ENCODE measurements around the gene AP4S1.

Gene AP4S1

DNA sequence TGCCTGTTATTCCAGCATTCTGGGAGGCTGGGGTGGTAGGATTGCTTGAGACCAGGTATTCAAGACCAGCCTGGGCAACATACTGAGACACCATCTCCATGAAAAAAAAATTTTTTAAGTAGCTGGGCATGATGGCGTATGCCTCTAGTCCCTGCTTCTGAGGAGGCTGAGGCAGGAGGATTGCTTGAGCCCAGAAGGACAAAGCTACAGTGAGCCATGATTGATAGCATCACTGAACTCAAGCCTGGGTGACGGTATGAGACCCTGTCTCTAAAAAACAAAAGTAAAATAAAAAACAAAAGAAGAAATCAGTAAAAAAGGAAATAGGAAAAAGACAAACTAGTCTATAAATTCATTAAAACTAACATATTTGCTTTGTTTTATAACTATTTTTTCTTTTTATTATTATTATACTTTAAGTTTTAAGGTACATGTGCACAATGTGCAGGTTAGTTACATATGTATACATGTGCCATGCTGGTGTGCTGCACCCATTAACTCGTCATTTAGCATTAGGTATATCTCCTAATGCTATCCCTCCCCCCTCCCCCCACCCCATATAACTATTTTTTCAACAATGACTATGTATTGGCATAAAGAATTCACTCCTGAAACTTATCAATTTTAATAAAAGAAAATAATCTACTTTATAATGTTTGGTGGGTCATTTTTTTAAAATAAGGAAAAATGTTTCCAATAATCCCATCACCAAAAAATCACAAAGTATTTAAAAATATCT lies 15.4 kb upstream of the AP4S1 start:
- no peak overlapping the region for H3K4me3 ChIP-seq (ENCODE audit: low read length)
- H3K4me1 ChIP-seq (ENCODE audit: control insufficient read depth, insufficient read depth, low read length), result no peaks in the 10 kb centered on the region
- H3K9ac ChIP-seq (ENCODE audit: low read depth, low read length), result no peak overlapping the region
- no peak overlapping the region for H3K4me2 ChIP-seq (ENCODE audit: low read length)
- no peaks in the 10 kb centered on the region for H3K9me3 ChIP-seq (replicated peaks; ENCODE audit: low read length)
- no peaks in the 10 kb centered on the region for H3K27me3 ChIP-seq (ENCODE audit: control insufficient read depth, insufficient read depth, low read length)
- peaks cover 3% of the 10 kb centered on the region for H3K36me3 ChIP-seq (ENCODE audit: insufficient read depth, low read length)

DNA sequence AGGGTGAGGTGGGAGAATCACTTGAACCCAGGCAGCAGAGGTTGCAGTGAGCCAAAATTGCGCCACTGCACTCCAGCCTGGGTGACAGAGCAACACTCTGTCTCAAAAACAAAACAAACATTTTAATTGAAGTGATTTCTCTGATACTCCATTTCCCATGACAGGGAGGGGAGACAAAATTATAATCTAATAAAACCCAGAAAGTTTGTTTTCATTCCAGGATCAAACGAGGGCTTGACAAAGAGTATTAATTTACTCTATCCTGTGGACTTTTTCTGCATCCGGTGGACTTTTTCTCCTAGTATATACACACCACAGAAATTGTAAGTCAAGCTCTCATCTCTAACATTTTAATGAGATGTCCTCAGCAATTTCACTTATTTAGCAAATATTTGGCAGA lies 14.5 kb upstream of the AP4S1 start:
- no peaks in the 10 kb centered on the region for H3K4me1 ChIP-seq (ENCODE audit: control insufficient read depth, insufficient read depth, low read length)
- no peak overlapping the region for H3K4me3 ChIP-seq (ENCODE audit: low read length)
- H3K27me3 ChIP-seq (ENCODE audit: control insufficient read depth, insufficient read depth, low read length), result no peaks in the 10 kb centered on the region
- no peak overlapping the region for H3K4me2 ChIP-seq (ENCODE audit: low read length)
- H3K9me3 ChIP-seq (replicated peaks; ENCODE audit: low read length), result no peaks in the 10 kb centered on the region
- H3K36me3 ChIP-seq (ENCODE audit: insufficient read depth, low read length), result no peaks in the 10 kb centered on the region
- no peak overlapping the region for H3K9ac ChIP-seq (ENCODE audit: low read depth, low read length)

DNA sequence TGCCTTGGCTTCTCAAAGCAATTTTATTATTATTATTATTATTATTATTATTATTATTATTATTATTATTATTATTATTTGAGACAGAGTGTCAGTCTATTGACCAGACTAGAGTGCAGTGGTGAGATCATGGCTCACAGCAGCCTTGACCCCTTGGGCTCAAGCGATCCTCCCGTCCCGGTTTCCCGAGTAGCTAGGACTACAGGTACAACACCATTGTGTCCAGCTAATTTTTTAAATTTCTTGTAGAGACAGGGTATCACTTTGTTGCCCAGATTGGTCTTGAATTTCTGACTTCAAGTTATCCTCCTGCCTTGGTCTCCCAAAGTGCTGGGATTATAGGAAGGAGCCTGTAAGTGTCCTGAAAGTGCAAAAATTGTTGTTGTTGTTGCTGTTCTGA lies 11.6 kb upstream of the AP4S1 start:
- no peaks in the 10 kb centered on the region for H3K9me3 ChIP-seq (replicated peaks; ENCODE audit: low read length)
- peaks cover 6% of the 10 kb centered on the region for H3K36me3 ChIP-seq (ENCODE audit: insufficient read depth, low read length)
- H3K4me1 ChIP-seq (ENCODE audit: control insufficient read depth, insufficient read depth, low read length), result no peaks in the 10 kb centered on the region
- H3K4me3 ChIP-seq (ENCODE audit: low read length), result no peak overlapping the region
- no peak overlapping the region for H3K9ac ChIP-seq (ENCODE audit: low read depth, low read length)
- H3K27me3 ChIP-seq (ENCODE audit: control insufficient read depth, insufficient read depth, low read length), result no peaks in the 10 kb centered on the region
- H3K4me2 ChIP-seq (ENCODE audit: low read length), result no peak overlapping the region

DNA sequence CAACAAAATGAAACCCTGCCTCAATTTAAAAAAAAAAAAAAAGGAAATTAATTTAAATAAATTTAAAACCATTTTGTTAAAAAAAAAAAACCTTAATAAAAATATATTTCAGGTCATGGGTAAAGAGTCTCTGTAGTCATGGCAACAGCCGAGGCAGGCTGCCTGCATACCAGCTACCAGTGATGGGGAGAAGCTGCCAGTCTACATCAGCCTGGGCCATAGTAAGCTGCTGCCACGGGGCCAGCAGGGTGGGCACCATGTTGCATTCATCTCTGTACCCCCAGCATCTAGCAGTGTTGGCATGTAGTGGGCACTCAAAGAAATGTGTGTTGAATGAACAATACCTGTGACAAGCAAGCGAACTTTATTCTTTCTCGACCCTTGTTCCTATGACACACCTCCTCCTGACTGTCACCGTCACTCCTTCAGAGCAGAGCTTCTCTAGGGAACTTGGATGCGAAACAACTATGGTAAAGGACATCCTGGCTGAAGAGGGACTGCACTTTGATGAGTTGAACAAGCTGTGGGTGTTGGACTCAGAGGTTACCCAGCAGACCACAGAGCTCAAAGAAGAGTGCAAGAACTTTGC lies 7.3 kb upstream of the AP4S1 start:
- Histone ChIP-seq H3K27me3 (ENCODE audit: control insufficient read depth, insufficient read depth, low read length) (no peaks in the 10 kb centered on the region), H3K36me3 (ENCODE audit: insufficient read depth, low read length) (peaks cover 9% of the 10 kb centered on the region), H3K9ac (ENCODE audit: low read depth, low read length) (no peak overlapping the region), H3K9me3 (replicated peaks; ENCODE audit: low read length) (no peaks in the 10 kb centered on the region), H3K4me1 (ENCODE audit: control insufficient read depth, insufficient read depth, low read length) (no peaks in the 10 kb centered on the region), H3K4me2 (ENCODE audit: low read length) (no peak overlapping the region), H3K4me3 (ENCODE audit: low read length) (no peak overlapping the region)

DNA sequence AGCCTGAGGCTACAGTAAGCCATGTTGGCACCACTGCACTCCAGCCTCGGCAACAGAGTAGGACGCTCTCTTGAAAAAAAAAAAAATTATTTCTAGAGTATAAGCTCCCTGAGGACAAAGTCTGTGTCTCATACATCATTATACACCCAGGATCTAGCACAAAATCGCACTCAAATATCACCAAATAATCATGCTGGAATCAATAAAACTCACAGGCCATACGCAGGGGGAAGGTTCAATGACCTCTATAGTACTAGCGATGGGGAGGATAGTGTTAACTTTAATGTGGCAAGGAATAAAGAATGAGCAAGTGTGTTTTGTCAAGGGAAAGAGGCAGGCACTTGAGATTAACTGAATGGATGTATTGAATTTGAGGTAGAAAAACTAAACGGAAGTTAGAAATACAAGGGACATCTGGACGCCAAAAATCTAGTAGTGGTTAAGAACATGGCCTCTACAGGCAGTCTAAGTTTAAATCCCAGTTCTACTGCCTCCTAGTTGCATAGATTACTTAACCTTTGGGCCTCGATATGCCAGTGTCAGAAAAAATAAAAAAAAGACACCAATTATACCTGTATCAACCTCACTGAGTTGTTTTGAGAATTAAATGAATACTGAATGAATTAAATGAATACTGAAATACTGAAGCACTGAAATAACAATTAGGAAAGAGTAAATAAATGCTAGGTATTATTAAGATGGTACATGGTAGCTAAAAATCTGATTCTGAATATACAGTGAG lies 4.4 kb upstream of the AP4S1 start:
- no peak overlapping the region for H3K9ac ChIP-seq (ENCODE audit: low read depth, low read length)
- no peaks in the 10 kb centered on the region for H3K27me3 ChIP-seq (ENCODE audit: control insufficient read depth, insufficient read depth, low read length)
- H3K4me3 ChIP-seq (ENCODE audit: low read length), result no peak overlapping the region
- H3K36me3 ChIP-seq (ENCODE audit: insufficient read depth, low read length), result peaks cover 9% of the 10 kb centered on the region
- H3K4me2 ChIP-seq (ENCODE audit: low read length), result no peak overlapping the region
- H3K9me3 ChIP-seq (replicated peaks; ENCODE audit: low read length), result no peaks in the 10 kb centered on the region
- peaks cover 15% of the 10 kb centered on the region for H3K4me1 ChIP-seq (ENCODE audit: control insufficient read depth, insufficient read depth, low read length)

DNA sequence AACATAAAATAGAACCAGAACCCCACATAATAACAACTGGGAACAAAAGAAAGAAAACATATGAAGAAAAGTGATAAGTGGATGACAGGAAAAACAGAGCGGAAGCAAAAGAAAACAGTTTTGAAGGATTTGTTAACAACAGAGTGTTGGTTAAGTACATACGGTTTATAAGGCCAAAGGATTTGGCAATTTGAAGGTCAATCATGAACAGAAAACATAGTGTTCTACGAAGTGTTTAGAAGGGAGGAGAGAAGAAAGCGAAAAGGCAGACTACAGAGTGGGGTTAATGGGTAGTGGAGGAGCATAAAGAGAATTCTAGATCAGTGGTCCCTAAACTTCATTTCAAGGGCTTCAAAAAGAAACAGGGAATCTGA lies 3.9 kb upstream of the AP4S1 start:
- no peaks in the 10 kb centered on the region for H3K9me3 ChIP-seq (replicated peaks; ENCODE audit: low read length)
- no peaks in the 10 kb centered on the region for H3K27me3 ChIP-seq (ENCODE audit: control insufficient read depth, insufficient read depth, low read length)
- H3K4me2 ChIP-seq (ENCODE audit: low read length), result no peak overlapping the region
- H3K4me1 ChIP-seq (ENCODE audit: control insufficient read depth, insufficient read depth, low read length), result peaks cover 15% of the 10 kb centered on the region
- no peak overlapping the region for H3K4me3 ChIP-seq (ENCODE audit: low read length)
- no peak overlapping the region for H3K9ac ChIP-seq (ENCODE audit: low read depth, low read length)
- peaks cover 9% of the 10 kb centered on the region for H3K36me3 ChIP-seq (ENCODE audit: insufficient read depth, low read length)

DNA sequence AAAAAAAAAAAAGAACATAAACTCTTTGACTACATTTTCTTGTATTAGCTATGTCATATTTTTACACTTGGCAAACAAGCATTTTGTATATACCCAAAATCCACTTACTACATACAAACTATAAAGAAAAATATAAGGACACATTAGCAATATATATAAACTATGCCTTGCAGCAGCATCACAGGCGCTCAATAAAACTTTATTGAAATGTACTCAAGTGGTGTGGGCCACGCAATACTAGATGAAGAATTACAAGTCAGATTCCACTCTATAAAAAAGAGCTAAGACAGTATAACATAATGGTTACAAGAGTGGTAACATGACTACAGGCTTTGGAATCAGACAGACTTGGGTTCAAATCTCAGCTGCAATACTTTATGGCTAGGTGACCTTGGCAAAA lies 3.1 kb upstream of the AP4S1 start:
- peaks cover 9% of the 10 kb centered on the region for H3K36me3 ChIP-seq (ENCODE audit: insufficient read depth, low read length)
- no peak overlapping the region for H3K4me3 ChIP-seq (ENCODE audit: low read length)
- H3K4me1 ChIP-seq (ENCODE audit: control insufficient read depth, insufficient read depth, low read length), result peaks cover 15% of the 10 kb centered on the region
- no peak overlapping the region for H3K4me2 ChIP-seq (ENCODE audit: low read length)
- H3K27me3 ChIP-seq (ENCODE audit: control insufficient read depth, insufficient read depth, low read length), result no peaks in the 10 kb centered on the region
- no peaks in the 10 kb centered on the region for H3K9me3 ChIP-seq (replicated peaks; ENCODE audit: low read length)
- H3K9ac ChIP-seq (ENCODE audit: low read depth, low read length), result no peak overlapping the region

DNA sequence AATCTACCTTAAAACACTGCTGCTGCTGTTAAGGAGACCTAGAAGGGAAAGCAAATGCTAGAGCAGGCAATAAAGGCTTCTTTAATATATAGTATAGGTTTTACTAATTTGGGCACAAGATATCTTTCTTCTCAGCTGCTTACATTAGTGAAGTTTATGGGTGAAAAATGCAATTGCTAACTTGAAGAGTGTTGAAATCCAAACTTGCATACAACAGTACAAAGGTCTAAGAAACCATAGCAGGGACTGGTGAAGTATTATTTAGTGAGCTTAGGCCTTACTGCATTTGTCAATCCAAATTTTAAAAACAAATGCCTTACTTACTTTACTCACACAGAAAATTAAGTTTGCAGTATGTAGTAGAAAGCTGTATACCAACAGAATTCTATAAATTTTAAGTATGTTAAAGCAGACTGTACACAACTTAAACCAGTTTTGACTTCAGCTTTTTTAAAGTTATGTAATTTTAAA lies 1.4 kb upstream of the AP4S1 start:
- H3K36me3 ChIP-seq (ENCODE audit: insufficient read depth, low read length), result peaks cover 3% of the 10 kb centered on the region
- no peaks in the 10 kb centered on the region for H3K9me3 ChIP-seq (replicated peaks; ENCODE audit: low read length)
- peak overlapping the region; percentile 99 for H3K4me3 ChIP-seq (ENCODE audit: low read length)
- peak overlapping the region; percentile 84 for H3K4me2 ChIP-seq (ENCODE audit: low read length)
- H3K9ac ChIP-seq (ENCODE audit: low read depth, low read length), result peak overlapping the region; percentile 90
- H3K4me1 ChIP-seq (ENCODE audit: control insufficient read depth, insufficient read depth, low read length), result peaks cover 15% of the 10 kb centered on the region
- no peaks in the 10 kb centered on the region for H3K27me3 ChIP-seq (ENCODE audit: control insufficient read depth, insufficient read depth, low read length)

DNA sequence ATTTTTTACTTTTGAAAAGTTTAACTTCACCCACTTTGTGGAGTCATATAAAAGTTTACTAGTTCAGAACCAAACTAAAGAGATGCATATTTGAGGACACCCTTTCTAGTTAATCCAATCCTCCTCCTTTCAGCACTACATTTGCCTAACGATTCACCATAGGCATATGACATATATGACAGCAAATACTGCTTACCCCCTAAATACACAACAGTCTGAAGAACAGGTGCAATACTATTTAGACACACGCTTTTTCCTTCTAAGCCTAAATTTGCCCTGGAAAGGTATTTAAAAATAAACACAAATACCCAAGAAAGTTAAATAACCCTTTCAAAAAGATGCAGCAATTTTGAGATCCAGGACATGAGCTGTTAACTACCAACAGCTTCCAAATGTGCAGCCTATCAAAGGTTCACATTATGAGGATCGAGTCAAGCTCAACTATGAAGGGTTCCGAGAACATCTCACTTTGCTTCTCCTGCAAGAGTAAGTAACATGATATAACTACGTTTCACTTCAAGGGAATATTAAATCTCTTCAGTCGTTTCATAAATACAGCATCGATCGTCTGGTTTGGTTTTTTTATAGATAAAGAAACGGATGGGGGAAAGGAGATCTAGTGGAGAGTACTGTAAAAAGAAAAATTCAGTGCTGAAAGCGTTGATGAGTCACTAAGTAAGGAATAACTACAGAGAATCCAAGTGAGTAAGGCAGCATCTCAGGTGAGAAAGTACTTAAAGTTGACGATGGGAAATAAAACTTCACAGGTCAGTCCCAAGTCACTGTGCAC lies 677 bp upstream of the AP4S1 start:
- Histone ChIP-seq H3K4me1 (ENCODE audit: control insufficient read depth, insufficient read depth, low read length) (peaks cover 15% of the 10 kb centered on the region), H3K9me3 (replicated peaks; ENCODE audit: low read length) (no peaks in the 10 kb centered on the region), H3K36me3 (ENCODE audit: insufficient read depth, low read length) (peaks cover 3% of the 10 kb centered on the region)

DNA sequence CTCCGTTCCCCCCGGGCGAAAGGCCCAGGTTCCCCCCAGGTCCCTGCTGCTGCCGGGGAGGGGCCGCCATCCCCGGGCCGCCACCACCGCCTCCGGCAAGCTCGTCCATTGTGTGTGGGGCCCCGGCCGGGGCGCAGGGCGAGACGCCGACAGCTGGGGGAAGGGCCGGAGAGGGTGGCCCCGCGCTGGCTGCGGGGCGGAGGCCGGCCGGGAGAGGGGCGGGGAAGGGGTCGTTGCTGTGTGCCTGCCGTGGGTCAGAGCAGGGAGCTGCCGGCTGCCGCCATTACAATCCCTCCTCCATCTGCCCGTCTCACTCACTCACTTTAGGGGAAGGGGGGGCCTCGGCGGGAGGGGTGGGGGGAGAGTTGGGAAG lies 614 bp downstream of the AP4S1 start, which contains the start of gene STRN3:
Gene STRN3 (minus strand): TSS at position 303 of the 373 bp plus-strand sequence. CDS start 194 bp downstream, at position 109.
- H3K9ac ChIP-seq (ENCODE audit: low read depth, low read length), result peak within 1 kb of the TSS; percentile 90
- H3K27me3 ChIP-seq (ENCODE audit: control insufficient read depth, insufficient read depth, low read length), result no peaks in the 10 kb centered on the region
- H3K36me3 ChIP-seq (ENCODE audit: insufficient read depth, low read length), result no peaks in the 10 kb centered on the region
- H3K4me1 ChIP-seq (ENCODE audit: control insufficient read depth, insufficient read depth, low read length), result peaks cover 15% of the 10 kb centered on the region
- no peaks in the 10 kb centered on the region for H3K9me3 ChIP-seq (replicated peaks; ENCODE audit: low read length)
- peak within 1 kb of the TSS; percentile 99 for H3K4me3 ChIP-seq (ENCODE audit: low read length)
- peak within 1 kb of the TSS; percentile 84 for H3K4me2 ChIP-seq (ENCODE audit: low read length)

More for the DNA sequence above, 677 bp upstream of the AP4S1 start:
- Histone ChIP-seq H3K4me3 (ENCODE audit: low read length) (peak overlapping the region; percentile 99), H3K9ac (ENCODE audit: low read depth, low read length) (peak overlapping the region; percentile 90), H3K4me2 (ENCODE audit: low read length) (peak overlapping the region; percentile 84), H3K27me3 (ENCODE audit: control insufficient read depth, insufficient read depth, low read length) (no peaks in the 10 kb centered on the region)

All from skeletal muscle satellite cell (primary cell).